A549 (cell line): ENCODE results near the gene SCARB1.

Experiments used
- EP300 ChIP-seq, 2 experiments: fragments of >200 bp; sonication (Bioruptor Twin); formaldehyde crosslinking; IDR thresholded peaks; 2 replicates in 1 of 2; 3 replicates in 1 of 2; pipeline ENCODE4 v1.6.1; 2016 to 2017
- HOXA7 ChIP-seq: fragments of 250-450 bp; sonication (Bioruptor Pico); IDR thresholded peaks from 2 replicates; pipeline ENCODE4 v1.5.0; 2020; ENCODE audit warnings: mild to moderate bottlenecking, moderate library complexity
- JUNB ChIP-seq: fragments of >200 bp; sonication (Bioruptor Twin); formaldehyde crosslinking; IDR thresholded peaks from 2 replicates; pipeline ENCODE4 v1.6.1; 2016
- MYC ChIP-seq: IDR thresholded peaks from 2 replicates; pipeline ENCODE4 v1.6.1; 2012; ENCODE audit warnings: mild to moderate bottlenecking, inconsistent platforms, low read length, improper control_type of control experiment, borderline replicate concordance
- POLR2A ChIP-seq: IDR thresholded peaks from 2 replicates; pipeline ENCODE4 v1.6.1; 2012; ENCODE audit warnings: mild to moderate bottlenecking, low read length
- RAD21 ChIP-seq, 2 experiments: fragments of >200 bp in 1 of 2; sonication (Bioruptor Twin) in 1 of 2; formaldehyde crosslinking in 1 of 2; IDR thresholded peaks in 1 of 2; conservative IDR thresholded peaks in 1 of 2; 2 replicates in 1 of 2; 3 replicates in 1 of 2; pipeline ENCODE4 v1.6.1; 2012 to 2018; ENCODE audit warnings: inconsistent platforms in 1 of 2
- RCOR1 ChIP-seq: fragments of 150-350 bp; IDR thresholded peaks from 2 replicates; pipeline ENCODE4 v1.6.1; 2014; ENCODE audit warnings: antibody characterized with exemption, low read length, low read depth
- RFX5 ChIP-seq: fragments of 450-650 bp; IDR thresholded peaks from 2 replicates; pipeline ENCODE4 v1.7.1; 2014; ENCODE audit warnings: antibody characterized with exemption, mild to moderate bottlenecking, moderate library complexity
- SMC3 ChIP-seq: fragments of >200 bp; sonication (Bioruptor Twin); formaldehyde crosslinking; IDR thresholded peaks from 3 replicates; pipeline ENCODE4 v1.6.1; 2018; ENCODE audit warnings: inconsistent platforms
- TP53 ChIP-seq: fragments of 250-450 bp; sonication (Bioruptor Pico); IDR thresholded peaks from 2 replicates; pipeline ENCODE4 v1.5.0; 2021; ENCODE audit warnings: mild to moderate bottlenecking, moderate library complexity
- TF ChIP-seq, protein P1 (sequence below): fragments of >200 bp; sonication (Bioruptor Twin); formaldehyde crosslinking; IDR thresholded peaks from 3 replicates; pipeline ENCODE4 v1.5.1; 2016

DNA sequence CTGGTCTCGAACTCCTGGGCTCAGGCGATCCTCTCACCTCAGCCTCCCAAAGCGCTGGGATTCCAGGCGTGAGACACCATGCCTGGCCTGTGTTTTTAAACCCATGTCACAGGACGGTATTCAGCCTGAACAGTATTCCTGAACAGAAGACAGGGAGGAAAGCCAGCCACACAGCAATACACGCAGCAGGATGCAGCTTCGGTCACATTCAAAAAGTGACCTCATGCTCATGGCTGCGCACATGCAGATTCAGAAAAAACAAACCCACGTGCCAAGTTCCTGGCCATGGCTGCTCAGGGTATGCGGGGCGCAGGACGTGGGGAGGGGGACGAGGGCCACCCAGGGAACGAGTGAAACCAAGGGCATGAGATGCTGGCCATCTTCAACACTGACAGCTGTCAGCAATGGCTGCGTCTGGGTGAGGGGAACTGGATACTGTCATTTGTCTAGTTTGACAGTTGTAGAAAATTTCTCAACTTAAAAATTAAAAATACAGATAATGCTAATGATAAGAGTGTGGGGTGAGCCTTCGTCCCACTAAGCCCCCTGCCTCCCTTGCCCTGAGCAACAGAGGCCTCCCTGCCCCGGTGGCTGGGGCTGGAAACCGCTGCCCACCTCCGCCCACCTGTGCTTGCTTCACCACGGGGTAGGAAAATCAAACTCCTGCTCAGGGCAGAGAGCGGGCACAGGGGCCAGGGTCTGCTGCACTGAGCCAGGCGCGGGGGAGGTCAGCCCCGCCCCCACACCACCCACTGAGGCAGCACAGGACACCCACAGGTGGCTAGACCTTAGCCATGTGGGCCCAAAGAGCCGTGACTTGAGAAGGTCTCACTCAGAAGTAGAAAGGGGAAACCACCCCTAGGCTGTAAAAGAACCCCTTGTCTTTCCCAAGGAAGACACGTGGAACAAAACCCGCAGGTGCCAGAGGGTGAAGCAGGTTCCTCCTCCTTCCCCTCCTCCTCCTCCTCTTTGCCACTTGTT is 84.2 kb downstream of the SCARB1 start:
- TF ChIP-seq RAD21 (conservative IDR thresholded peaks at IDR 0.05 in 1 of 2, IDR thresholded peaks at IDR 0.05 in 1 of 2) = no peak
- TF ChIP-seq JUNB = no peak
- no peak for TF ChIP-seq SMC3
- no peak for TF ChIP-seq RFX5
- TF ChIP-seq, protein P1, sequence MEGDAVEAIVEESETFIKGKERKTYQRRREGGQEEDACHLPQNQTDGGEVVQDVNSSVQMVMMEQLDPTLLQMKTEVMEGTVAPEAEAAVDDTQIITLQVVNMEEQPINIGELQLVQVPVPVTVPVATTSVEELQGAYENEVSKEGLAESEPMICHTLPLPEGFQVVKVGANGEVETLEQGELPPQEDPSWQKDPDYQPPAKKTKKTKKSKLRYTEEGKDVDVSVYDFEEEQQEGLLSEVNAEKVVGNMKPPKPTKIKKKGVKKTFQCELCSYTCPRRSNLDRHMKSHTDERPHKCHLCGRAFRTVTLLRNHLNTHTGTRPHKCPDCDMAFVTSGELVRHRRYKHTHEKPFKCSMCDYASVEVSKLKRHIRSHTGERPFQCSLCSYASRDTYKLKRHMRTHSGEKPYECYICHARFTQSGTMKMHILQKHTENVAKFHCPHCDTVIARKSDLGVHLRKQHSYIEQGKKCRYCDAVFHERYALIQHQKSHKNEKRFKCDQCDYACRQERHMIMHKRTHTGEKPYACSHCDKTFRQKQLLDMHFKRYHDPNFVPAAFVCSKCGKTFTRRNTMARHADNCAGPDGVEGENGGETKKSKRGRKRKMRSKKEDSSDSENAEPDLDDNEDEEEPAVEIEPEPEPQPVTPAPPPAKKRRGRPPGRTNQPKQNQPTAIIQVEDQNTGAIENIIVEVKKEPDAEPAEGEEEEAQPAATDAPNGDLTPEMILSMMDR = no peak
- no peak for TF ChIP-seq POLR2A
- no peak for TF ChIP-seq TP53 (CRISPR knock-in tag)
- TF ChIP-seq RCOR1 = no peak
- no peak for TF ChIP-seq EP300 (IDR thresholded peaks at IDR 0.05)
- no peak for TF ChIP-seq MYC
- no peak for TF ChIP-seq HOXA7 (CRISPR knock-in tag)
